Osteocyte (in vitro differentiated cells): ENCODE measurements around the gene MAP3K10. TPM values are rescaled to one million over a fixed set of nuclear protein-coding genes. Genes with fewer than 3 reads are reported as not detected.

ENCODE experiments used
- DNase-seq: peaks from one replicate; pipeline ENCODE4 v3.0.0; 2021; ENCODE audit warnings: mixed read lengths; ENCODE audit not compliant: unreplicated experiment; ENCODE audit errors: extremely low spot score
- H3K27ac Mint-ChIP-seq: one replicate; pipeline ENCODE4 v1.8.0; 2021; ENCODE audit warnings: mild to moderate bottlenecking, mixed read lengths; ENCODE audit not compliant: unreplicated experiment
- H3K27me3 Mint-ChIP-seq: one replicate; pipeline ENCODE4 v1.8.0; 2021; ENCODE audit warnings: mixed read lengths; ENCODE audit not compliant: unreplicated experiment
- H3K36me3 Mint-ChIP-seq: one replicate; pipeline ENCODE4 v1.8.0; 2021; ENCODE audit warnings: mixed read lengths; ENCODE audit not compliant: unreplicated experiment
- H3K4me1 Mint-ChIP-seq: one replicate; pipeline ENCODE4 v1.8.0; 2021; ENCODE audit warnings: mixed read lengths; ENCODE audit not compliant: unreplicated experiment
- H3K4me3 Mint-ChIP-seq: one replicate; pipeline ENCODE4 v1.8.0; 2021; ENCODE audit warnings: mild to moderate bottlenecking, moderate library complexity, mixed read lengths; ENCODE audit not compliant: unreplicated experiment
- H3K9me3 Mint-ChIP-seq: one replicate; pipeline ENCODE4 v1.8.0; 2021; ENCODE audit warnings: mixed read lengths; ENCODE audit not compliant: unreplicated experiment
- CTCF ChIP-seq: fragments of 200-600 bp; sonication (generic); IDR thresholded peaks from 2 replicates; pipeline ENCODE4 v1.5.0; 2021; ENCODE audit warnings: antibody characterized with exemption, mild to moderate bottlenecking, moderate library complexity
- total RNA-seq: library from RNA; stranded (reverse); gene quantifications from 2 replicates; pipeline ENCODE4 v1.2.1, GENCODE V29; 2021

MAP3K10 gene
- total RNA-seq, 1 donor from 2014 or later, result 24.2 TPM

- TF ChIP-seq CTCF, result no peak
- no peaks in the 10 kb centered on the region for H3K9me3 Mint-ChIP-seq
These were observed 815 bp downstream of the MAP3K10 start for GRCh38 chr19:40191836-40192646.

GRCh38 chr19:40192758-40193586 is 1.7 kb downstream of the MAP3K10 start:
- peaks cover 2% of the 10 kb centered on the region for H3K36me3 Mint-ChIP-seq
- no peaks in the 10 kb centered on the region for H3K9me3 Mint-ChIP-seq
- no peak for DNase-seq
- H3K27me3 Mint-ChIP-seq, result no peaks in the 10 kb centered on the region
- H3K4me1 Mint-ChIP-seq, result peaks cover 20% of the 10 kb centered on the region
- no peak overlapping the region for H3K27ac Mint-ChIP-seq
- peak overlapping the region; percentile 55 for H3K4me3 Mint-ChIP-seq
- TF ChIP-seq CTCF, result no peak

More at GRCh38 chr19:40191836-40192646, 815 bp downstream of the MAP3K10 start:
- Mint-ChIP-seq H3K4me3 (peak overlapping the region; percentile 55), H3K4me1 (peaks cover 20% of the 10 kb centered on the region), H3K27me3 (no peaks in the 10 kb centered on the region), H3K27ac (no peak overlapping the region), H3K36me3 (no peaks in the 10 kb centered on the region)
- no peak for DNase-seq

- no peaks in the 10 kb centered on the region for H3K27me3 Mint-ChIP-seq
- H3K9me3 Mint-ChIP-seq, result no peaks in the 10 kb centered on the region
- TF ChIP-seq CTCF, result no peak
- H3K36me3 Mint-ChIP-seq, result peaks cover 3% of the 10 kb centered on the region
- peak overlapping the region; percentile 8 for H3K4me3 Mint-ChIP-seq
- no peak overlapping the region for H3K27ac Mint-ChIP-seq
- H3K4me1 Mint-ChIP-seq, result peaks cover 20% of the 10 kb centered on the region
- DNase-seq, result no peak
These were observed 2.3 kb downstream of the MAP3K10 start for GRCh38 chr19:40193587-40193849.

- DNase-seq, result no peak
- Mint-ChIP-seq H3K4me1 (peaks cover 6% of the 10 kb centered on the region), H3K9me3 (no peaks in the 10 kb centered on the region), H3K27me3 (no peaks in the 10 kb centered on the region), H3K36me3 (peaks cover 15% of the 10 kb centered on the region), H3K27ac (no peak overlapping the region), H3K4me3 (no peak overlapping the region)
- no peak for TF ChIP-seq CTCF
These were observed 7.2 kb downstream of the MAP3K10 start for GRCh38 chr19:40198272-40198990.
